Neural crest cell (in vitro differentiated cells): Measurements from ENCODE around the gene STAB2. TPM values are rescaled to one million over a fixed set of nuclear protein-coding genes. Genes with fewer than 3 reads are reported as not detected.

Experiments
- DNase-seq: peaks from one replicate; pipeline ENCODE4 v3.0.0; 2021; ENCODE audit warnings: low read depth, mixed read lengths, low spot score
- H3K27ac Mint-ChIP-seq: one replicate; pipeline ENCODE4 v1.8.0; 2021; ENCODE audit warnings: mild to moderate bottlenecking, mixed read lengths; ENCODE audit not compliant: unreplicated experiment
- H3K27me3 Mint-ChIP-seq: 2 replicates; pipeline ENCODE4 v1.8.0; 2021; ENCODE audit warnings: low read depth, mild to moderate bottlenecking, mixed read lengths
- H3K36me3 Mint-ChIP-seq: 2 replicates; pipeline ENCODE4 v1.8.0; 2021; ENCODE audit warnings: low read depth, mild to moderate bottlenecking, mixed read lengths
- H3K4me1 Mint-ChIP-seq: 2 replicates; pipeline ENCODE4 v1.8.0; 2021; ENCODE audit warnings: mixed read lengths
- H3K4me3 Mint-ChIP-seq: one replicate; pipeline ENCODE4 v1.8.0; 2021; ENCODE audit warnings: mild to moderate bottlenecking, mixed read lengths
- H3K9me3 Mint-ChIP-seq: 2 replicates; pipeline ENCODE4 v1.8.0; 2021; ENCODE audit warnings: mixed read lengths
- total RNA-seq: library from RNA; stranded (reverse); gene quantifications from 2 replicates; pipeline ENCODE4 v1.2.1, GENCODE V29; 2021
- TF ChIP-seq, protein P1 (sequence below): fragments of 200-600 bp; sonication (generic); conservative IDR thresholded peaks from 2 replicates; pipeline ENCODE4 v1.5.0; 2021; ENCODE audit warnings: antibody characterized with exemption, mild to moderate bottlenecking

Gene STAB2
- total RNA-seq, 1 donor from 2014 or later, result not detected

- no peaks in the 10 kb centered on the region for H3K4me1 Mint-ChIP-seq
- peaks cover 4% of the 10 kb centered on the region for H3K9me3 Mint-ChIP-seq
- H3K4me3 Mint-ChIP-seq, result no peak overlapping the region
- no peak overlapping the region for H3K27ac Mint-ChIP-seq
- H3K27me3 Mint-ChIP-seq, result peaks cover 17% of the 10 kb centered on the region
- DNase-seq, result no peak
- TF ChIP-seq, protein P1, sequence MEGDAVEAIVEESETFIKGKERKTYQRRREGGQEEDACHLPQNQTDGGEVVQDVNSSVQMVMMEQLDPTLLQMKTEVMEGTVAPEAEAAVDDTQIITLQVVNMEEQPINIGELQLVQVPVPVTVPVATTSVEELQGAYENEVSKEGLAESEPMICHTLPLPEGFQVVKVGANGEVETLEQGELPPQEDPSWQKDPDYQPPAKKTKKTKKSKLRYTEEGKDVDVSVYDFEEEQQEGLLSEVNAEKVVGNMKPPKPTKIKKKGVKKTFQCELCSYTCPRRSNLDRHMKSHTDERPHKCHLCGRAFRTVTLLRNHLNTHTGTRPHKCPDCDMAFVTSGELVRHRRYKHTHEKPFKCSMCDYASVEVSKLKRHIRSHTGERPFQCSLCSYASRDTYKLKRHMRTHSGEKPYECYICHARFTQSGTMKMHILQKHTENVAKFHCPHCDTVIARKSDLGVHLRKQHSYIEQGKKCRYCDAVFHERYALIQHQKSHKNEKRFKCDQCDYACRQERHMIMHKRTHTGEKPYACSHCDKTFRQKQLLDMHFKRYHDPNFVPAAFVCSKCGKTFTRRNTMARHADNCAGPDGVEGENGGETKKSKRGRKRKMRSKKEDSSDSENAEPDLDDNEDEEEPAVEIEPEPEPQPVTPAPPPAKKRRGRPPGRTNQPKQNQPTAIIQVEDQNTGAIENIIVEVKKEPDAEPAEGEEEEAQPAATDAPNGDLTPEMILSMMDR, result no peak
- peaks cover 2% of the 10 kb centered on the region for H3K36me3 Mint-ChIP-seq
Measured at GRCh38 chr12:103558879-103559278, 28.2 kb upstream of the STAB2 start.

GRCh38 chr12:103560604-103561101 lies 26.4 kb upstream of the STAB2 start:
- H3K27ac Mint-ChIP-seq, result no peak overlapping the region
- H3K4me3 Mint-ChIP-seq, result no peak overlapping the region

GRCh38 chr12:103561174-103561573 lies 25.9 kb upstream of the STAB2 start:
- Mint-ChIP-seq H3K27ac (no peak overlapping the region), H3K4me1 (no peaks in the 10 kb centered on the region), H3K27me3 (peaks cover 6% of the 10 kb centered on the region), H3K36me3 (peaks cover 7% of the 10 kb centered on the region), H3K9me3 (peaks cover 10% of the 10 kb centered on the region), H3K4me3 (no peak overlapping the region)
- no peak for DNase-seq
- TF ChIP-seq, protein P1, result no peak

More at GRCh38 chr12:103560604-103561101, 26.4 kb upstream of the STAB2 start:
- Mint-ChIP-seq H3K27me3 (peaks cover 7% of the 10 kb centered on the region), H3K4me1 (no peaks in the 10 kb centered on the region), H3K36me3 (peaks cover 4% of the 10 kb centered on the region), H3K9me3 (peaks cover 8% of the 10 kb centered on the region)
- TF ChIP-seq, protein P1, result no peak
- no peak for DNase-seq

DNA sequence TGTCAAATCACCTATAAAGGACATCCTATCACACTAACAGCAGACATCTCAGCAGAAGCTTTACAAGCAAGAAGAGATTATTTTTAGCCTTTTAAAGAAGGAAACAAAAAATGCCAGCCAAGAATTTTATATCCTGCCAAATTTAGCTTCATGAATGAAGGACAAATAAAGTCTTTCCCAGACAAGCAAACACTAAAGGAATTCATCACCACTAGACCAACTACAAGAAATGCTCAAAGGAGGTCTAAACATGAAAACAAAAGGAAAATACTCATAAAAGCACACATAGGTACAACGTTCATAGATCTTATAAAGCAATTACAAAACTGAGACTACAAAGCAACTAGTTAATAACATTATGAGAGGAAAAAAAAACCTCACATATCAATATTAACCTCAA lies 20.7 kb upstream of the STAB2 start:
- Mint-ChIP-seq H3K4me3 (no peak overlapping the region), H3K9me3 (peaks cover 12% of the 10 kb centered on the region), H3K36me3 (peaks cover 11% of the 10 kb centered on the region), H3K27me3 (peaks cover 25% of the 10 kb centered on the region), H3K4me1 (peaks cover 11% of the 10 kb centered on the region), H3K27ac (no peak overlapping the region)
- DNase-seq, result no peak
- TF ChIP-seq, protein P1, result no peak

- Mint-ChIP-seq H3K9me3 (peaks cover 12% of the 10 kb centered on the region), H3K27ac (no peak overlapping the region), H3K27me3 (peaks cover 25% of the 10 kb centered on the region), H3K4me1 (peaks cover 23% of the 10 kb centered on the region), H3K36me3 (peaks cover 11% of the 10 kb centered on the region), H3K4me3 (no peak overlapping the region)
- no peak for DNase-seq
- TF ChIP-seq, protein P1, result no peak
Measured at GRCh38 chr12:103569278-103569677, 17.8 kb upstream of the STAB2 start.
